Stimulated activated CD4-positive, alpha-beta T cell treated with anti-CD3 and anti-CD28 coated beads, TNF-alpha, amount 100 ng/mL, for 48 hours (primary cell): ENCODE measurements around the gene ARSB.
"Not testable (repeated sequence)": the region's sequence is repeated elsewhere in the genome, so short reads cannot be mapped to it uniquely, and the experiment has no call there.

ENCODE experiments used
- DNase-seq, 3 donors: peaks; one replicate each; pipeline ENCODE4 v3.0.0-alpha.2; 2020; ENCODE audit warnings: low read depth in 3 of 3

ARSB gene

GRCh38 chr5:78995521-78996007 is 10.5 kb upstream of the ARSB start:
- no peak for DNase-seq

DNA sequence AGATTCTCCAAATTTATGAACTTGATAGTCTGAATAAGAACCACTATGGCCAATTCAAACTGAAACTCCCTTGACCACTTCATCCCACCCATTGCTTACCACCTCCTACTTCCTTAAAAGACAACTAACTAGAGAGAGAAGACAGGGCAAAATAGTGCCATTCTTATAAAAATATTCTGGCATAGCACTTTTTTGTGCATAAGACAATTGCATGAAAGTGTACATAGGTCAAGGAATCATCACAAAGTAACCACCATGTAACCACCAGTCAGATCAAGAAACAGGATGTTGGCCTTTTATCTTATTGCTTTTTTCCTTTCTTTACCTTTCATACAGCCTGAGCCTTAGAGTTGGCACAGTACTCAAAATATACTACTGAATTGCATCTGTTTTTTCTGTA is 8.1 kb upstream of the ARSB start:
- no peak for DNase-seq

DNA sequence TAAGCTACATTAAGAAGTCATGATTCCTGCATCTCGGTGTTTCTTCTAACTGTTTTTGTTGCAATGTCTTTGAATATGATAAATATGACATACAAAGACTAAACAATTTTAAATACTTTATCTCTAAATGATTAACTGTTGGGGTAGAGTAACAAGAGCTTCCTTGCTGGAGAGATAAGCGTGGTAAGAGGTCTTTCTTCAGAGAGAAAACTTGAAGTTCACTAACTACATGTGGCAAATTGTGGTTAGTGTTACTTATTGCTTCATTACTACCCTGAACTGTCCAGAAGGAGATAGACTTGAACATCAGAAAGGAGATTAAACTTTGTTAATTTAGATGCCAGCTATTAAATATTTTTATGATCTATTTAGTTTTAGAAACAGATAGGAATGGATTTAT is 7.0 kb upstream of the ARSB start:
- DNase-seq = no peak

GRCh38 chr5:78989080-78989479 is 4.0 kb upstream of the ARSB start:
- DNase-seq = no peak

GRCh38 chr5:78985725-78986223 is 664 bp upstream of the ARSB start:
- DNase-seq = peak; percentile 29 to 49 (median 42)

GRCh38 chr5:78984439-78985115 is 533 bp downstream of the ARSB start:
- DNase-seq = peak; percentile 57 to 65 (median 57)

DNA sequence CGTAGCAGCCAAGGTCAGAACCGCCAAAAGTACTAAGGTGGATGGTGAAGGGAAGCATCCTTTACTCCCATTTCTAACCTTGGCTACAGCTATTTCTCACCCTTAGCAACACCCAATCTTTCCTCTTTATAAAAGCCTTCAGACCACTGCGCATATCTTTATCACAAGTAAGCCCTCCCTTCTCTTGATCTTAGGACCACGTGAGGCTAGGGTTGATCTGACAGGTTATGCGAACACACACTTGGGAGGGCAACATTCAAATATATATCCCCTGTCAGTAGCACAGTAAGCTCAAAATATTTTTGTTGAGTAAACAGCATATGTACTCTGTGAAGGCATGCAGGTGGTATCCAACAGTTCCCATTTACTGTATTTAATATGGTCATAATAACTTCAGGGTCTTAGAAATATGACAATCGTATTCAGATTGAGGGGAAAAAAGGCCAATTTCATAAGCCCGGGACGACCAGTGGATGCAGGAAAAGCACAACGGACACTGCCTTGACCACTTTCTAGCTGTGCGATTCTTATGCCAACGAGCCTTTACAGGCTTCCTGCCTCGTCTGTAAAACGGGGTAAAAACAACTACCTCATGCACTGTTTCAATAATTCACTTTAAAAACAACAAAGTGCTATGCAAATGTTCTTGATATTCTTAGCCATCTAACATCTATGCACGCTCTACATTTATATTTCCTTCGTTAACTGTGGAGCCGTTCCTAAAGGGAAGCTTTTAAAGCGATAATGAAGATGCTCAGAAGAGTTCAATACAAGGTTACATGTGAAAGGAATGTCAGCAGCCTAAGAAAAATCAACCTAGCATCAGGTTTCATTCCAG is 1.3 kb downstream of the ARSB start:
- no peak for DNase-seq

GRCh38 chr5:78983194-78983593 is 1.9 kb downstream of the ARSB start:
- DNase-seq = not testable (repeated sequence)

DNA sequence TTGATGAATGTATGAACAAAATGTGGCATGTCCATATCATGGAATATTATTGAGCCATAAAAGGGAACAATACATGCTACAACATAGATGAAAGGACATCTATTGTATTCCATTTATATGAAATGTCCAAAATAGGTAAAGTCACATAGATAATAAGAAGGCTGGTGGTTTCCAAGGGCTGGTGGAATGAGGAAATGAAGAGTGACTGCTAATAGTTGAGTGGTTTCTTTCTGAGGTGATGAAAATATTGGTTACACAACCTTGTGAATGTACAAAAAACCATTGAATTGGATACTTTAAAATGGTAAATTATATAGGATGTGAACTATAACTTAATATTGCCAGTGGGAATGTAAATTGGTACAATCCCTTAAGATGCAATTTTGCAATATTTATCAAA is 5.2 kb downstream of the ARSB start:
- DNase-seq = no peak

DNA sequence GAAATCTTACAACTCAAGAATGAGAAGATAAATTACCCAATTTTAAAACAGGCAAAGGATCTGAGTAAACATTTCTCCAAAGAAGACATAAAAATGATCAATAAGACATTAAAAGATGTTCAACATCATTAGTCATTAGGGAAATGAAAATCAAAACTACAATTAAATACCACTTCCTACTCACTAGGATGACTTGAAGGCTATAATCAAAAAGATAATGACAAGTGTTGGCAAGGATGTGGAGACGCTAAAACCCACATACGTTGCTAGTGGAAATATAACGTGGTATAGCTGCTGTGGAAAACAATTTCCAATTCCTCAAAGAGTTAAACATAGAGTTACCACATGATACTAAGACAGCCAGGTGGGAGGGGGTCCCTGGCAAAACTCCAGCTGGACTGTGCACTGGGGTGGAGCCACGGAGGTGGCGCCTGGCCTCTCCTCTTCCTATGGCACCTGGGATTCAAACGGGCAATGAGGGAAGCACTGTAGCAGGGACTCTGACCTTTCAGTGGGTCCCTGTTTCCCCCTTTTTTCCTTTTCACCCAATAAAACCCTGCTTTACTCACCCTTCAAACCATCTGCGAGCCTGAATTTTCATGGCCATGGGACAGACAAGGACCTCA is 5.9 kb downstream of the ARSB start:
- no peak for DNase-seq

- no peak for DNase-seq
Observed at GRCh38 chr5:78975035-78975434, 10.1 kb downstream of the ARSB start.

DNA sequence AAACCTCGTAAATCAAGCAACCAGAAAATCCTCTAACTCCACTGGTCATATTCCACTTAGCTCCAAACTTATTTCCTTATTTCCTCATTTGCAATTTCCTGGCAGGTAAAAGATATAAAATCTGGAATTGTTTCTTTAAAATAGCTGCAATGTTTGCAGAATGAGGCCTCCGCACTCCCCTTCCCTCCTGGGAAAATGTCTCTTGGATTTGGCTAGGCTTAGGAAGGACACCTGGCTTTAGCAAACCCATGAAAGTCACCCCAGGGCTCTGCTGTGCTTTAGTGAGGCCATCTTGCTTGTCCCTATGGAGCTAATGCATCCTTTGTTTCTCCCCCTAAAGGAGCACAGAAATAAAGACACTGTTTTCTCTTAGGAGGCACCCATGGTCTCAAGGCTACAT is 10.5 kb downstream of the ARSB start:
- no peak for DNase-seq

GRCh38 chr5:78974011-78974410 is 11.1 kb downstream of the ARSB start:
- DNase-seq = no peak

GRCh38 chr5:78972654-78973428 is 12.3 kb downstream of the ARSB start:
- DNase-seq = no peak

DNA sequence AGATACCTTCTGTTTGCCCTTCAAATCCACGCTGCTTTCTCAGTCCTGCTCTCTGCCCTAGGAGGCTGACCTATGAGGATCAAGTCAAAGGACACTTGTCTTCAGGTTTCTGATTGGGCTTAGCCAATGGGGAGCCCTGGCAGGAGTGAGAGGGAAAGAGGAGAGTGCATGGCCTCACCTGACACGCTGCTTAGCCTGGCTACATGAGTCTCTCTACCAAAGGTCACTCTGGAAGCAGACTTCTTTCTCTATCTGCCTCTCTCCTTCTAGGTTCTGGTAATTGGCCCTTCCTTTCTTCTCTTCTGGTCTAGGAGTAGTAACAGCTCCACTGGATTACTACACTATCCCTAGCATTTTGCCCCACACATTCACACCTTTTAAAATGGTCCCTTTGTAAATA is 13.1 kb downstream of the ARSB start:
- DNase-seq = no peak

DNA sequence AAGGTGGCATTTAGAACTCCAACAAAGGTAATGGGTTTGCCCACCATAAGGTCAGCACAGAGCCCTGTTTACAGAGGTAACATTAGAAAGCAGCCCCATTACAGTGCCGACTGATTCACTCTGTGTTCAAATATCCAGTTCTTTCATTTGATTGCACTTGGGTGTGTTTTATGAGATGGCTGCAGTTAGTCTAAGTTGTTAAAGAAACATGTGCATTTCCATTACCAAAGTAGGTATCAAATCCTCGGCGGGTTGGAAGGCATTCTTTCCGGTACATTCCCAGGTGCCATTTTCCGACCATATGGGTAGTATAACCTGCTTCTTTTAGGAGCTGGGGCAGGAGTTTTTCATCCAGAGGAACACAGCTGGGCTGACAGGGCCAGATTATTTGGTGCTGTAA is 16.3 kb downstream of the ARSB start:
- DNase-seq = no peak

- DNase-seq = no peak
Observed at GRCh38 chr5:78964889-78965288, 20.2 kb downstream of the ARSB start.

- no peak for DNase-seq
Observed at GRCh38 chr5:78961743-78962142, 23.4 kb downstream of the ARSB start.

GRCh38 chr5:78959767-78960166 is 25.3 kb downstream of the ARSB start:
- no peak for DNase-seq

DNA sequence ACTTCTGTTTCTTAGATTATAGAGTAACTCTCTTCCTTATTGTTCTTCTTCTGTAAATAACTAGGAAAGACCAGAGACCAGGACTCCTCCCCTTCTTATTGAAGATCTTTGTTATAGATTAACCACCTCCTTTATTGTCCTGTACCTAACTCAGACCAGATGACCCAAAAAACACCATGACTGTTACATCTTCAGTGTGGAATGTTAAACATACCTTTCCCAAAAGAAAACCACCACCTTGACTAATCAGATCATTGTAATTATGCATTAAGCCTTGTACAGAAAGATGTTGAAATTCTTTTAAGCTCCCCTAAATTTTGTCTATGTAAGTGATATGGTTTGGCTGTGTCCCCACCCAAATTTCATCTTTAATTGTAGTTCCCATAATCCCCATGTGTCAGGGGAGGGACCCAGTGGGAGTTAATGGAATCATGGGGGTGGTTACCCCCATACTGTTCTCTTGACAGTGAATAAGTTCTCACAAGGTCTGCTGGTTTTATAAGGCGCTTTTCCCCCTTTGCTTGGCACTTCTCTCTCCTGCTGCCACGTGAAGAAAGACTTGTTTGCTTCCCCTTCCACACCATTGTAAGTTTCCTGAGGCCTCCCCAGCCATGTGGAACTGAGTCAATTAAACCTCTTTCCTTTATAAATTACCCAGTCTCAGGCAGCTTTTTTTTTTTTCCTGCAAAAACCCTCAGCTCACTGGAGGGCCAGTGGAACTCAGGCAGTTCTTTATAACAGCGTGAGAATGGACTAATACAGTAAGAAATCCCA is 26.3 kb downstream of the ARSB start:
- DNase-seq = no peak

DNA sequence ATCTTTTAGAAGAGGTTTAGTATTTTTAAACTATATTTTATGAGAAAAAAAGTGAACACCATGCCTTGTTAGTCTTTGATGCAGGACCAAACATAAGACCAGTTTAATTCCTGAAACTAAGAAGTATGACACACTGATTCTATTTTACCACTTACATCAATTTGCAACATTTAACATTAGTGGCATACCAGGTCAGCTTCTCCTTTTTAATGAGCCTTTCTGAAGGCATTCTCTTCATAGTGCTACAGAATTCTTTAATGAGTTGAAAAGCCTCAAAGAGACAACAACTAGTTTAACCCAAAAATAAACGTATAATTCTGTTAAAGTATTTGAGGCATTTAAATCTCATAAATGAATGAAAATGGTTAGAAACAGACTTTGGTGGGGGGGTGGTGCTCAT is 28.2 kb downstream of the ARSB start:
- DNase-seq = no peak
